Amygdala (tissue), 56 donors: ENCODE data around the gene WDFY3.
A peak's percentile ranks its signal among the peaks of the same experiment; 100 is the strongest.
"Not testable (repeated sequence)": the region's sequence is repeated elsewhere in the genome, so short reads cannot be mapped to it uniquely, and the experiment has no call there.

Experiments used
- DNase-seq, 56 donors: peaks; one replicate each; lab custom pipeline; 2025; lab: John Stamatoyannopoulos, UW

WDFY3 gene

DNA sequence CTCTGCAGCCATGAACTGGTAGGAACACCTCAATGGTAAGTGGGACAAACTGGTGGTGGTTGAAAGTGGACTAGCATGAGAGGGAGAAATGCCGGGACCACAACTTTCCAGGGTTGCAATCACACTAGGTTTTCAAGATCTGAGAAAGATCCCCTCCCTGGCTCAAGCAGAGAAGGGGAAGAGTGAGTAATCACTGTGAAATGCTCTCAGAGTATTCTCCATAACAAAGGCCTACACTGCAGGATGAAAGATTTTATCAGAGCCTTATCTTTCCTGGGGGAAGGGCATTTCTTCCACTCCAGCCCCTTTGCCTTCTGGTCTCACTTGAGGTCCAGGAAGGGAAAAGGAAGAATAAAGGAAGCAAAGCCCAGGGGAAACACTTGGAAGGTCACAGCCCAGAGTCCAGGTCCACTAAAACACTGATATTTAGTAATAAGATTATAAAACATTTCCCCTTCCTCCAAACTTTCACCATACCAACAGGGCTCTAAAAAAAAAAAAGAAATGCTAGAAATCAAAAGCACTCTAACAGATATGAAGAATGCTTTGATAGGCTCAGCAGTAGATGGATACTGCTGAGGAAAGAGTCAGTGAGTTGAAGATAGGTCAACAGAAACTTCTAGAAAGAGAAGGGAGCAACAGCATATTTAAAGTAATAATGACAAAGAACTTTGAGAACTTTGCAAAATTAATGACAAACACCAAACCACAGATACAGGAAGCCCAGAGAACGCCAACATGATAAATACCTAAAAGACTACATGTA is 95.9 kb downstream of the WDFY3 start:
- DNase-seq, result no peak

DNA sequence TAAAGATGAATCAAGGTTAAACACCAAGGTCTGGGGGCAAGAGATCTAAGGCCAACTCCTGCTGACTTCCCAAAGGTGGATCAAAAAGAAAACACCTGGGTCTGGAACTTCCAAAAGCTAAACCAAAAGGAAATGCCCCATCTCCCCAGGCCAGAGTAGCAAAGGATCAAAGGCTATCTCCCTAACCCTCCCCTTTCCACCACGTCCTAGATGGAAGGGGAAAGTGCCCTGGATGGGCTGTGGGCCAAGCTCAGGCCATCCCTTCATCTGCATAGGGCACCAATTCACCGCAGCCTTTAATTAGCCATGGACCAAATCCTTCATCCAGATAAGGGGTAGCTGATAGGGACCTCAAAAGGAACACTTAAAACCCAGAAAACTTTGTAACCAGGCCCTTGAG is 100.2 kb downstream of the WDFY3 start:
- no peak for DNase-seq

DNA sequence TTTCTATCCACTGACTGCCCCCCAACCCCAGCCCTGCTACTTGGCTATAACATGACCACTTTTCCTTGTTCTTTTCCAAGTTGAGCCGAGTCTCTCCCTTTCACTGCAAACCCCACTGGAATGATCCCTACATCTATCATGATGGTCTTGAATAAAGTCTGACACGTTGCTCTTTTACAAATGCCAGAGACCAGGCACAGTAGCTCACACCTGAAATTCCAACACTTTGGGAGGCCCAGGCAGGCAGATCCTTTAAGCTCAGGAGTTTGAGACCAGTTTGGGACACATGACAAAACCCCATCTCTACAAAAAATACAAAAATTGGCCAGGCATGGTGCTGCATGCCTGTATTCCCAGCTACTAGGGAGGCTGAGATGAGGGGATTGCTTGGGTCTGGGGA is 100.9 kb downstream of the WDFY3 start:
- no peak for DNase-seq

DNA sequence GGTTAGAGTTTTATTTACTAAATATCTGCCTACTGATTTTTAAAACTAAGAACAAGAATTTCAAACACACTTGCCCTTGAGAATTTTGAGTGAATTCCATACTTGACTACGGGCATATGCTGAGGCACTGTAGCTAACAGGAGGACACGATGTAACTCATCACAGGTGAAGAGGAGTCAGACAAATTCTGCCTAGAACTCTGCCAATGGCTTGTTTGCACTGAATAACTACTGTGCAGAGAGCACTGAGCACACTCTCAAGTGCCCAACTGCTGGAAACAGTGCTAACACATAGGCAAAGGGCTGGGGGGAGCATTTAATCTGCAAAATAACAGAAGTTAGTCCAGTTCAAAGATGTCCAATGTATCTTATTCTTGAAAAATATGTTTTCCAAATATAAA is 104.4 kb downstream of the WDFY3 start:
- no peak for DNase-seq

DNA sequence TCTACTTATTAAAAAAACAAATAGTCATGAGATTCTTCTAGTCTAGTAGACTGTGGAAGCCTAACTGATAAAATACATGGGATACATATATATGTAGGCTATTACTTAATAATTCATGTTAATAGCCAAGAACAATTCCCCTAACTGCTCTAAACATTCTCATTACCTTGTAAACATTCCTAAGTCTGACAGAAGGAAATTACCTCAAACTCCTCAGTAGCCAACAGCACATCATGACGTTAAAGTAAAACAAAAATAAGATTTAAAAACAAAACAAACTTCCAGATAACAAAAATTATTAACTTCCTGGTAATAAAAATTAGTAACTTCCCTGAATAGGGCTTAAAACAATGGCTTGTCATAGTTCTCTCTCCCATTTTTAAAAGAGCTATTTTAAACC is 109.2 kb downstream of the WDFY3 start:
- no peak for DNase-seq

DNA sequence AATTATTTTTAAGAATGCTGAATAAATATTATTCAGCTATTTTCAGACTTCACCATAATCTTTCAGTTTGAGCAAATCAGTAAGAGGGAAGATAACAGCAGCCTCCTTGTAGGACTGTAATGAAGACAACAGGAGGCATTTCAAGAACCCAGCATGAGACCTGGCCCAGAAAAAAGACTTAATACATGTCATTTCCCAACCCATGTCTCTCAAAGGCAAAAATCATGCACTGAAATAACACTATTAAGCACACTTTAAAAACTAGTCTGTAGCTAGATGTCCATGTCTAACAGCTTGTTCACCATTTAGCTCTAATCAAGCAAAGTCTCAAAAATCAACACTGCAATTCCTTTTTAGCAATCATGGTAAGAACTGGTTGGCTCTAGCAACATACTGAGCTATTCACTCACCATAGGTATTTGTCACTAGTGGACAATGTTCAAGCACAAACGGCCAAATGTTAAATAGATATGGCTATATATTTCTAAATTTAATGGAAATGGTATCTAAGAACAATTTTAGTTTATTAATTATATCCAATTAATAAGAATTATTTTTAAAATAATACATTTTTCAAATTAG is 109.9 kb downstream of the WDFY3 start:
- peak in 1 of 56 donors; percentile 4 for DNase-seq

DNA sequence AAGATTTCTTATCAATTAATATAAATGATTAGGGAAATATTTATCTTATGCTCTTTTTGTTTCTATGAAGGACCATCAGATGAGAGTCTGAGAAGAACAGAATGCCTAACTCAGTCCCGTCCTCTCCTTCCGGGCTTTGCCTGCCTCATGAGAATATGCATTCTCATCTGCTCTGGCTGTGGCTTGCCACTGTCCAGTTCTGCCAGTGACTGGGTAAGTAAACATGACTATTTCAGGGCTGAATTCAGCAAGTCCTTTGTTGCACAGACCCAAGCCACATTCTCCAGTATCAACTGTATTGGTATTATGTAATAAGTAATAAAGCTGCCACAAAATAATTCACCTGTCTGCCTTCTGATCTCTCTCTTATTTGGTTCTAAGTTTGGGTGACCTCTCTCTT is 110.7 kb downstream of the WDFY3 start:
- peak in 42 of 56 donors; percentile 3 to 76 (median 24) for DNase-seq

DNA sequence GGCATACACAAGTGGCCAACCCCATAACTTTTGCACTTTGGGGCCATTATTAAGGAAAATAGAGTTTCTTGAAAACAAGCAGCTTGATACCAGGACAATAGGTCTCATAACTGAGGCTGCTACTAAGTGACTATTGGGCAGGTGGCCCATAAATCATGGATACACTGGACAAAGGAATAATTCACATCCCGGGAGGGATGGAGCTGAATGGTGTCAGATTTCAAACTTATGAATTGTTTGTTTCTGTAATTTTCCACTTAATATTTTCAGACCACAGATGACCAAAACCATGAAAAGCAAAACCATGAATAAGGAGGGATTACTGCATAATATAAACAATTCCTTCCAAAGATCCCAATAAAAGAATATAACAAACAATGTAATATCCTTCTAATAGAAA is 114.4 kb downstream of the WDFY3 start:
- DNase-seq, result peak in 10 of 56 donors; percentile 1 to 49 (median 10)

DNA sequence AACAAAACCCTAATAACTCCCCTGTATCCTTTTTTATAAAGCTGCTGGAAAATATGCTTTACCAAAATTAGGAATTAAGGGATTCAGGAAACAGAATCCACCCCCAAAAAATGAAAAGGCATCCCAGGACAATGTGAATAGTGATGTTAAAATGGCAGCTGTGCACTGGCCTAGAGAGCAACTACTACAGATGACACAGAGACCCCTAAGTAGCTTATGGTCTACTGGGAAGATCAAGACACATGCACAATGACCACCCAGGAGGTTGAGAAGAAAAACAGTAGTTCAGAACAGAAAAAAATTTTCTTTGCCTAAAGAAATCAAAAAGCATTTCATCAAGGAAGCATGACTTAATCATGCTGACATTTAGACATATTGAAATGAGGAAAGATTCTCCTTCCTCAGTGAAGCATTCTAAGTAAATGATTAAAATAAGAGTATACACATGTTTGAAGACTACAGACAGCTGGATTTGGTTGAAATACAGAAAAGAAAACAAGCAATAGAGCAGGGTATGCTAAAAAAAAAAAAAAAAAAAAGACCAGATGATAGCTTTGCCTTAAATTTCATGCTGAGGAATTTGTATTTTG is 117.3 kb downstream of the WDFY3 start:
- no peak for DNase-seq

DNA sequence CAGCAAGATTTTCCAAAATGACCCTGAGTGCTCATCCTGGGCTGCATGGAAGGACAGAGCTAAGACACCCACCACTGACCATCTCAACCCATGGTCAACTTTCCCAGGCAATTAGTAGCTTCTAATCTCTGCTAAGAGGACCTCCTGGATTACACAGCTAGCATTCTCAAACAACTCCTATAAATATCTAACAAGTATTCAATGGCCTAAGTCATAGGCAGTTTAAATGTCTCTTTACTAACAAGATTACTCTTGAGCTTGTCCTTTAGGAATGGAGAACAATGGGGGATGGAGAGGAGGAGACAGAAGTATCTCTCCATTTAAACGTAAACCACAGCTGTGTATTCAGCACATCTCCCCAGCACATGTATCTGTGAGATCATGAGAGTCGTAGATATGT is 118.1 kb downstream of the WDFY3 start:
- DNase-seq, result no peak

DNA sequence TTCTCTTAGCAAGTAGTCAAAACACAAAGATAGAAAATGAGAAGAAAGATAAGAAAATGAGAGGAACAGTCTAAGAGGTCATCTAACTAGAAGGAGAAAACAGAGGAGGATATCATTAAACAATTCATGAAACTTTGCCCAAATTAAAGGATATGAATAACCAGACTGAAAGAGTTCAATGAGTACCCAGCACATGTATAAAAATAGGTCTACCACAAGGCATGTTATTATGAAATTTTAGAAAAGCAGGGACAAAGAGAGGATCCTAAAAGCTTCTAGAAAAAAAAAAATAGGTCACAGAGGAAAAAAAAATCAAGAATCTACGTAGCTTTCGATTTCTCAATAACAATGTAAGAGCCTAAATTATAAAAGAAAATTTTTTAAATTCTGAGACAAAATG is 118.5 kb downstream of the WDFY3 start:
- DNase-seq, result no peak

DNA sequence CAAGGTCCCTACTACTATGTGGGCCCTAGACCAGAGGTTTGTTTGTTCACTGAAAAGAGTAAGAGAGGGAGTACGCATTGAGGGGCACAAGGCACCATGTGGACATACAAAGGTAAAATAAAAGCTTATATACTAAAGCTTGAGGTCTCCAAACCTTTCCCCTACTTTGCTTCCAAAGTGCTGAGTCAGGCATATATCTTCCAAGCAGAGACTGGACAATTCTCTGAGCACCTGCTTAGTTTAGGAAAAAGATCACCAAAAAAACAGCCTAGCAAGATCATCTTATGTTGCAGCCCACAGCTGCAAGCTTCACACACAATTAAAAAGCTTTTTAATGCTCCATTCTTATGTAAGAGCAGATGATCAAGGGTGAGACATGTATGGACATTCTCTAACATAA is 119.5 kb downstream of the WDFY3 start:
- no peak for DNase-seq

DNA sequence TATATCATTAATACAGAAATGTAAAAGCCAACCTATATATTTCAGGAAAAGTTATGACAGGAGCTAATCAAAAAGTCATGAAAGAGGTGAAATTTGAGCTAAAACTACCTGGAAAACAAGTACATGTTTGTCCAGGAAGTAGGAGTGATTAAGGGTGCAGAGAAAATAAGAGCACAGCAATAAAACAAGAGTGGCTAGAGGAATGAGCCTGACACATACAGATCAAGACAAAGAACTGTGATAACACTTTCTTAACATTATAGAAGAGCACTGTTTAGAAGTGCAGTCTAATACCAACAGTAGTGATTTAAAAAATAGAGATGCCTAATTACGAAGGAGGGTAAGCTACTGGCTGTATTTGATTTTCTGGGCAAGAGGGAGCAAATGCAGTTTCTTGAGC is 125.1 kb downstream of the WDFY3 start:
- no peak for DNase-seq

DNA sequence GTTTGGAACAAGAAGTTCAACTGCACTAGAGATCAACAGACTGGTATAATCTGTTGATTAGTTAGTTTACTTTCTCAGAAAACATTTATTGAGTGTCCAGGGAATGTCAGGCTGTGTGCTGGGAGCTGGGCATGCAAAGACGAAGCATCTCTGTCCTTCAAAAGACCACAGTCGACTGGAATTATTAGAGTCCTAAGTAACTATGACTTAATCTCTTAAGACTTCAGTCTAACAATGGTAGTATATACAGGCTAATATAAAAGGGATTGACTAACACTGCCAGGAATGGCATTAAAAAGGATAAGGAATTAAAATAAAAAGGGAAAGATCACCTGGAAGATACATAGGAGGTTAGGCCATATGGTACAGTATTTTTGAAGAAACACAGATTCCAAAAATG is 128.7 kb downstream of the WDFY3 start:
- no peak for DNase-seq

DNA sequence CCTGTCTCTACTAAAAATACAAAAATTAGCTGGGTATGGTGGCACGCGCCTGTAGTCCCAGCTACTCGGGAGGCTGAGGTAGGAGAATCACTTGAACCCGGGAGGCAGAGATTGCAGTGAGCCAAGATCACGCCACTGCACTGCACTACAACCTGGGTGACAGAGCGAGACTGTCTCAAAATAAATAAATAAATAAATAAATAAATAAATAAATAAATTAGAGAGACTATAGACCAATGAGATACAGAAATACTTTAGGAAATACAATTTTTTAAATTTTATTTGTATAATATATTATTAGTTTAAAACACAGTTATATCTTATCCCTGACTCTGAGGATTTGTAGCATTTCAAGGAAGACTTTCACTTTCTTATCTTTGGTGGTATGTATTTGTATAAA is 136.9 kb downstream of the WDFY3 start:
- DNase-seq, result not testable (repeated sequence)

DNA sequence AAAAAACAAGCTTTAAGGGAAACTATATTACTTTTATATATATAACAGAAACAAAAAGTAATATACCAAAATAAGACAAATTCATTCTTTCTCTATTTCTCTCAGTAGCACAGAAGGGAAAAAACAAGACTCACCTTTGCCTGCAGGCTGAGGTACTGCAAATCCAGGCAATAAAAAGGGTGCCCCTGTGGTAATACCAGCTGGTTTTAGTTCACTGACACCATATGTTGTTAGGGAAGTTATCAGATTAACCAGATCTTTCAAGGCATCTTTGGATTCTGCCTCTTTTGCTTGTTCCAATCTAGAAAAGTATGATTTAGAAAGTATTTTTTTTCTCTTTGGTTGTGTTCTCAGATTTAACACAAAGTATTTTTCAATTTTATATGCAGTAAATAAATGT is 139.8 kb downstream of the WDFY3 start:
- no peak for DNase-seq

DNA sequence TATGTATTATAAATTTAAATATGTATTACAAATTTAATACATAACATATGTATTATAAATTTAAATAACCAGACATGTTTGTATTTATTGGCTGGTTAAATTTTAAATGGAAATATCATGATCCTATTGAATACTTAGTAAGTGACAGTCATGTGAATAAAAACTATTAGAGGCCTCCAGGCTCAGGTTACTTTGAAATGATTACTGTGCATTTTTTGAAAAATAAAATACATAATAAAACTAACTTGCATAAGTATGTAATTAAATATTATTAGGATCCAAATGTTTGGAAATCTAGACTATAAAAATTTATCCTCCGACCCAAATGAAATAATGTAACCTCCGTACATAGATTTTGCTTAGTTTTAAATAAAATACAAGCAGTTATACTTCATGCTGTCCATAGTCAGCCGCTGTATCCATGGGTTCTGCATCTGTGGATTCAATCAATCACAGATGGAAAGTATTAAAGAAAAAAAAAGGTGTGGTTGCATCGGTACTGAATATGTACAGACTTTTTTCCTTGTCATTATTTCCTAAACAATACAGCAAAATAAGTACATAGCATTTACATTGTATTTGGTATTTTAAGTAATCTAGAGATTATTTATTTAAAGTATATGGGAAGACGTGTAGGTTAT is 140.7 kb downstream of the WDFY3 start:
- DNase-seq, result no peak

DNA sequence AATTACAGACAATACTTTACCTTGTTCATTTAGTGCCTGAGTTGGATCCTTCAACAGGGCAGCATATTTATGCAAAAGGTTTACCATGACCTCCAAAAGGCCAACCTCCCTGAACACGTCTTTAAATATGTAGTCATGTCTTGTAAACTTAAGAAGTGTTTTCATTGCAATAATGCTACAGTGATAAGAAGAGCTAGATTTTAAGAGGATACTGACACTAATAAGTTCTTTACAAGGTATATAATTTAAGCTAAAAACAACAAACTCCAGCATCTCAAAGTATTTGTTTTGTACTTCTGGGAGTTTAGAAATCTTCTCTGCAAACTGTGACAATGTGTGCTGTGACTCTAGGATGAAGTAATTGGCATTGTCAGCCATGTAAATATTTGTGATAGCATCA is 145.4 kb downstream of the WDFY3 start:
- no peak for DNase-seq

DNA sequence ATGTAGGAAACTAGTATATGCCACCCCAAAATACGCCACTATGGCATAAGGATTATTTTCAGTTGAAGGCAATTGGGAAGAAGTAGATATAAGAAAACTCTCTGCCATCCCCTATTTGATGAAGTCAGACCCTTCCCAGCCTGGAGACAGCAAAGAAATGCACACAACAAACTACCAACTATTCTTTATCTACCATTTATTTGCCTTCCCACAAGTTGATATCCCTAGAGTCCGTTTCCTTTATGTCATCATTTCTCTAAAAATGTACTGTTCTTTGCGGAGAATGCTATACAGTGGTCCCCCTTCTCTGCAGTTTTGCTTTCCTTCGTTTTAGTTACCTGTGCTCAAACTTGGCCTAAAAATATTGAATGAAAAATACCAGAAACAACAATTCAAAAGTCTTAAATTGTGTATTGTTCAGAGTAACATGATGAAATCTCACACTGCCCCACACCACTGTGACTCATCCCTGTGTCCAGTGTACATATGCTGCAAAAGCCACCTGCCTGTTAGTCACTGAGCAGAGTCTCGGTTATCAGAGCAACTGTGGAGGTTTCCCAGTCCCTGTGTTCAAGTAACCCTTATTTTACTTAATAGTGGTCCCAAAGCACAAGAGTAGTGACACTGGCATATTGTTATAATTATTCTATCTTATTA is 152.3 kb downstream of the WDFY3 start:
- peak in 2 of 56 donors; percentile 3 to 7 for DNase-seq

DNA sequence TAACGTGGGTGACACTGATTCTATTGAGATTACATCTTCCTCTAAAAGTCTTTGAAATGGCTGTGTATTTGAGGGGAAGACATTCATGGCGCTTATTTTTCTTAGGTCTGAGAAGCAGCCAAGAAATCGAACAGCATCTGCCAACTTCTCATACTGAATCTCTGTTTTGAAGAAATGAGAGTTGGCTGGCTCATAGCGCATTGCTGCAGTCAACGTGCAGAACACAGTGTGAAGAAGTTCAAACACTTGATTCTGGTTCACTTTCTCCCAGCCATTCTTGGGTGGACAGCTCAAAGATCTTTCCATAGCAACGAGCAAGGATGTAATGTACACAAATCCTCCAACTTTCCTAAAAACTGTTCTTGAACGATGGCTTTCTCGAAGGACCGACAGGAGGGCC is 156.5 kb downstream of the WDFY3 start:
- DNase-seq, result peak in 14 of 56 donors; percentile 1 to 37 (median 8)

DNA sequence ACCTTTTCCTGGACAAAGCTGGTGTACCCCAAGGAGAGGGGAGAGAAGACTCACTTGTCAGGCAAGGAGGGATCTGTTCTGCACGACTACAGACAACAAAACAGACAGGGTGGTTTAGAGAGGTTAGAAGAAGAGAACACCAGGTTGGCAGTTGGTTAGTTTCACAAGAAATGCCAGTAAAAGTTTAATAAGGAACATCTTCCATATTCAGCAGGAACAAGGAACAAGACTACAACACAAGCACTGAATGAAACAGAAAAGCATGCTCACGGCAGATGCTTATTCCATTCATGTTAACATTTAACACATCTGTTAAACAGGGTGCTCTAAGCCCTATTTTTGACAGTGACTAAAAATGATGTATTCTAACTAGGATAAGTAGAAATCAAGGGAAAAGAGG is 158.2 kb downstream of the WDFY3 start:
- no peak for DNase-seq
